Esophagus muscularis mucosa (tissue), 4 donors: ENCODE results near the gene IMPA2. TPM values are rescaled to one million over a fixed set of nuclear protein-coding genes. Genes with fewer than 3 reads are reported as not detected.
A peak's percentile ranks its signal among the peaks of the same experiment; 100 is the strongest.
"Not testable (repeated sequence)": the region's sequence is repeated elsewhere in the genome, so short reads cannot be mapped to it uniquely, and the experiment has no call there.

Experiments used
- DNase-seq: peaks from one replicate; pipeline ENCODE4 v3.0.0-alpha.2; 2017; ENCODE audit errors: extremely low spot score
- H3K27ac ChIP-seq, 4 donors: fragments of 200-600 bp; sonication (generic); replicated peaks in 1 of 4; 1 replicate in 3 of 4; 2 replicates in 1 of 4; pipeline ENCODE4 v1.5.1; 2016 to 2019; ENCODE audit warnings: mild to moderate bottlenecking in 1 of 4
- H3K27me3 ChIP-seq, 4 donors: fragments of 200-600 bp; sonication (generic); one replicate each; pipeline versions ENCODE4 v1.5.1 to v1.6.0; 2016 to 2019
- H3K36me3 ChIP-seq, 4 donors: fragments of 200-600 bp; sonication (generic); one replicate each; pipeline ENCODE4 v1.5.1; 2016 to 2019
- H3K4me1 ChIP-seq, 4 donors: fragments of 200-600 bp; sonication (generic); one replicate each; pipeline ENCODE4 v1.5.1; 2016 to 2019
- H3K4me3 ChIP-seq, 4 donors: fragments of 200-600 bp; sonication (generic); 1 replicate in 2 of 4; 2 replicates in 2 of 4; pipeline ENCODE4 v1.5.1; 2016 to 2019; ENCODE audit warnings: mild to moderate bottlenecking in 4 of 4, moderate library complexity in 1 of 4
- H3K9me3 ChIP-seq, 4 donors: fragments of 200-600 bp; sonication (generic); 1 replicate in 3 of 4; 2 replicates in 1 of 4; pipeline ENCODE4 v1.5.1; 2016 to 2019
- CTCF ChIP-seq, 3 experiments: fragments of 200-600 bp in 2 of 3; fragments of 450-650 bp in 1 of 3; sonication (generic) in 2 of 3; IDR thresholded peaks; one replicate each; pipeline ENCODE4 v1.5.1; 2017 to 2019; ENCODE audit warnings: antibody characterized with exemption in 3 of 3, mild to moderate bottlenecking in 2 of 3, moderate library complexity in 1 of 3
- EP300 ChIP-seq: sonication (generic); formaldehyde crosslinking; IDR thresholded peaks from one replicate; pipeline ENCODE4 v1.6.1; 2017; ENCODE audit warnings: antibody characterized with exemption
- POLR2A ChIP-seq: fragments of 450-650 bp; IDR thresholded peaks from one replicate; pipeline ENCODE4 v1.6.1; 2017; ENCODE audit warnings: antibody characterized with exemption, moderate library complexity, mild to moderate bottlenecking, low read depth
- POLR2AphosphoS5 ChIP-seq, 2 donors: sonication (generic); formaldehyde crosslinking; IDR thresholded peaks; one replicate each; pipeline ENCODE4 v1.6.1; 2017; ENCODE audit warnings: antibody characterized with exemption in 2 of 2
- WGBS: methylation state at CpG from one replicate; pipeline ENCODE4 v1.1.5; 2018; 5-methylcytosine and 5-hydroxymethylcytosine counted together
- intact Hi-C: fragments of 100-400 bp; cut with DNase I; formaldehyde crosslinking; loops from one replicate; pipeline ENCODE4 v1.15.1; 2023
- total RNA-seq, 4 donors: library from RNA; depleted of rRNA; stranded (reverse); fragments of >200 nt; gene quantifications; one replicate each; pipeline versions ENCODE4 v1.1.0 to v1.2.1, GENCODE V29; 2016

The IMPA2 gene
- total RNA-seq, 4 donors from 2014 or later = 90.1 to 317 (median 165) TPM

- Histone ChIP-seq H3K27me3 (peaks cover 0 to 4% (median 0%) of the 10 kb centered on the region in 4 donors), H3K27ac (no peak overlapping the region), H3K4me1 (no peaks in the 10 kb centered on the region), H3K9me3 (no peaks in the 10 kb centered on the region), H3K4me3 (no peak overlapping the region), H3K36me3 (no peaks in the 10 kb centered on the region)
- 97% methylated on average over 18 of the region's 26 CpGs for WGBS
- no peak for TF ChIP-seq CTCF (IDR thresholded peaks at IDR 0.05)
- no peak for TF ChIP-seq POLR2AphosphoS5 (IDR thresholded peaks at IDR 0.05)
- TF ChIP-seq EP300 = no peak
- TF ChIP-seq POLR2A = no peak
- no peak for DNase-seq
- intact Hi-C loops = no loop called here
These were observed 86.4 kb downstream of the IMPA2 start for GRCh38 chr18:12067671-12068070.

GRCh38 chr18:12068316-12068949 lies 87.1 kb downstream of the IMPA2 start:
- DNase-seq, H3K36me3 ChIP-seq, H3K4me3 ChIP-seq, H3K27me3 ChIP-seq, H3K27ac ChIP-seq, intact Hi-C loops, H3K9me3 ChIP-seq, H3K4me1 ChIP-seq: not testable (repeated sequence)
- peak in 1 of 3 experiments; percentile 29 for TF ChIP-seq CTCF (IDR thresholded peaks at IDR 0.05)
- 77% methylated on average over 41 of the region's 44 CpGs for WGBS

- Histone ChIP-seq H3K36me3 (no peaks in the 10 kb centered on the region), H3K27ac (no peak overlapping the region), H3K4me1 (no peaks in the 10 kb centered on the region), H3K4me3 (no peak overlapping the region), H3K9me3 (no peaks in the 10 kb centered on the region), H3K27me3 (peaks cover 0 to 4% (median 0%) of the 10 kb centered on the region in 4 donors)
- WGBS = 49% methylated on average over 3 of the region's 3 CpGs
- no peak for DNase-seq
- TF ChIP-seq POLR2A (no peak), CTCF (IDR thresholded peaks at IDR 0.05) (no peak), EP300 (no peak), POLR2AphosphoS5 (IDR thresholded peaks at IDR 0.05) (no peak)
- intact Hi-C loops = no loop called here
These were observed 87.6 kb downstream of the IMPA2 start for GRCh38 chr18:12068950-12069320.

GRCh38 chr18:12071066-12071465 lies 89.8 kb downstream of the IMPA2 start:
- 92% methylated on average over 1 of the region's 1 CpG for WGBS
- H3K4me1 ChIP-seq, H3K36me3 ChIP-seq, H3K9me3 ChIP-seq, DNase-seq, H3K27ac ChIP-seq, intact Hi-C loops, H3K4me3 ChIP-seq, H3K27me3 ChIP-seq: not testable (repeated sequence)

GRCh38 chr18:12072996-12073395 lies 91.7 kb downstream of the IMPA2 start:
- Histone ChIP-seq H3K36me3 (no peaks in the 10 kb centered on the region), H3K9me3 (no peaks in the 10 kb centered on the region), H3K27me3 (no peaks in the 10 kb centered on the region), H3K4me1 (no peaks in the 10 kb centered on the region), H3K4me3 (no peak overlapping the region), H3K27ac (no peak overlapping the region)
- intact Hi-C loops = no loop called here
- WGBS = 55% methylated on average over 1 of the region's 1 CpG
- DNase-seq = no peak
- TF ChIP-seq CTCF (IDR thresholded peaks at IDR 0.05) (no peak), EP300 (no peak)
